22Rv1 (cell line): ENCODE data around the gene JPT2.

ENCODE experiments used
- H3K27ac ChIP-seq: fragments of 450-650 bp; 2 replicates; pipeline ENCODE4 v1.5.1; 2017
- CTCF ChIP-seq: fragments of 450-650 bp; IDR thresholded peaks from 2 replicates; pipeline ENCODE4 v1.5.1; 2017; ENCODE audit warnings: mild to moderate bottlenecking
- ZFX ChIP-seq: fragments of 450-650 bp; IDR thresholded peaks from 2 replicates; pipeline ENCODE4 v1.6.1; 2017; ENCODE audit warnings: antibody characterized with exemption, borderline replicate concordance

JPT2 gene

GRCh38 chr16:1651094-1651973, 26.7 kb upstream of the JPT2 start:
- TF ChIP-seq ZFX (no peak), CTCF (no peak)
- 0 out of 2 replicates have a peak overlapping the region, but pooled peaks have one; percentile 5 for H3K27ac ChIP-seq

GRCh38 chr16:1651974-1652312, 26.1 kb upstream of the JPT2 start:
- no peak overlapping the region for H3K27ac ChIP-seq
- TF ChIP-seq CTCF (no peak), ZFX (no peak)

- H3K27ac ChIP-seq = no peak overlapping the region
- TF ChIP-seq ZFX (no peak), CTCF (no peak)
Observed at GRCh38 chr16:1653023-1653422, 25.1 kb upstream of the JPT2 start.

- no peak overlapping the region for H3K27ac ChIP-seq
- TF ChIP-seq ZFX (no peak), CTCF (no peak)
Observed at GRCh38 chr16:1654505-1655268, 23.4 kb upstream of the JPT2 start.

- no peak for TF ChIP-seq CTCF
- no peak for TF ChIP-seq ZFX
- H3K27ac ChIP-seq = no peak overlapping the region
Observed at GRCh38 chr16:1655269-1655807, 22.7 kb upstream of the JPT2 start.

GRCh38 chr16:1655909-1656807, 21.9 kb upstream of the JPT2 start:
- H3K27ac ChIP-seq = no peak overlapping the region
- TF ChIP-seq CTCF (no peak), ZFX (no peak)
